ENCODE data around the gene ALDH4A1.

Gene ALDH4A1

GRCh38 chr1:18891426-18891780 is 11.0 kb downstream of the ALDH4A1 start:
- in situ Hi-C loops (cut with MboI; ENCODE audit: low pct_unique_long_range_greater_than_20kb, low sequenced_read_pairs, unreplicated experiment), result no loop called here
- no peak for DNase-seq (ENCODE audit: low spot score)
- TF ChIP-seq, protein P1, sequence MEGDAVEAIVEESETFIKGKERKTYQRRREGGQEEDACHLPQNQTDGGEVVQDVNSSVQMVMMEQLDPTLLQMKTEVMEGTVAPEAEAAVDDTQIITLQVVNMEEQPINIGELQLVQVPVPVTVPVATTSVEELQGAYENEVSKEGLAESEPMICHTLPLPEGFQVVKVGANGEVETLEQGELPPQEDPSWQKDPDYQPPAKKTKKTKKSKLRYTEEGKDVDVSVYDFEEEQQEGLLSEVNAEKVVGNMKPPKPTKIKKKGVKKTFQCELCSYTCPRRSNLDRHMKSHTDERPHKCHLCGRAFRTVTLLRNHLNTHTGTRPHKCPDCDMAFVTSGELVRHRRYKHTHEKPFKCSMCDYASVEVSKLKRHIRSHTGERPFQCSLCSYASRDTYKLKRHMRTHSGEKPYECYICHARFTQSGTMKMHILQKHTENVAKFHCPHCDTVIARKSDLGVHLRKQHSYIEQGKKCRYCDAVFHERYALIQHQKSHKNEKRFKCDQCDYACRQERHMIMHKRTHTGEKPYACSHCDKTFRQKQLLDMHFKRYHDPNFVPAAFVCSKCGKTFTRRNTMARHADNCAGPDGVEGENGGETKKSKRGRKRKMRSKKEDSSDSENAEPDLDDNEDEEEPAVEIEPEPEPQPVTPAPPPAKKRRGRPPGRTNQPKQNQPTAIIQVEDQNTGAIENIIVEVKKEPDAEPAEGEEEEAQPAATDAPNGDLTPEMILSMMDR (IDR thresholded peaks at IDR 0.05; ENCODE audit: extremely low read depth, insufficient read depth, missing control alignments), result no peak

GRCh38 chr1:18890706-18891425 is 11.5 kb downstream of the ALDH4A1 start:
- TF ChIP-seq, protein P1 (IDR thresholded peaks at IDR 0.05; ENCODE audit: extremely low read depth, insufficient read depth, missing control alignments), result no peak
- DNase-seq (ENCODE audit: low spot score), result no peak
- in situ Hi-C loops (cut with MboI; ENCODE audit: low pct_unique_long_range_greater_than_20kb, low sequenced_read_pairs, unreplicated experiment), result no loop called here

GRCh38 chr1:18886003-18886335 is 16.4 kb downstream of the ALDH4A1 start:
- in situ Hi-C loops (cut with MboI; ENCODE audit: low pct_unique_long_range_greater_than_20kb, low sequenced_read_pairs, unreplicated experiment), result no loop called here
- TF ChIP-seq, protein P1 (IDR thresholded peaks at IDR 0.05; ENCODE audit: extremely low read depth, insufficient read depth, missing control alignments), result no peak
- no peak for DNase-seq (ENCODE audit: low spot score)

DNA sequence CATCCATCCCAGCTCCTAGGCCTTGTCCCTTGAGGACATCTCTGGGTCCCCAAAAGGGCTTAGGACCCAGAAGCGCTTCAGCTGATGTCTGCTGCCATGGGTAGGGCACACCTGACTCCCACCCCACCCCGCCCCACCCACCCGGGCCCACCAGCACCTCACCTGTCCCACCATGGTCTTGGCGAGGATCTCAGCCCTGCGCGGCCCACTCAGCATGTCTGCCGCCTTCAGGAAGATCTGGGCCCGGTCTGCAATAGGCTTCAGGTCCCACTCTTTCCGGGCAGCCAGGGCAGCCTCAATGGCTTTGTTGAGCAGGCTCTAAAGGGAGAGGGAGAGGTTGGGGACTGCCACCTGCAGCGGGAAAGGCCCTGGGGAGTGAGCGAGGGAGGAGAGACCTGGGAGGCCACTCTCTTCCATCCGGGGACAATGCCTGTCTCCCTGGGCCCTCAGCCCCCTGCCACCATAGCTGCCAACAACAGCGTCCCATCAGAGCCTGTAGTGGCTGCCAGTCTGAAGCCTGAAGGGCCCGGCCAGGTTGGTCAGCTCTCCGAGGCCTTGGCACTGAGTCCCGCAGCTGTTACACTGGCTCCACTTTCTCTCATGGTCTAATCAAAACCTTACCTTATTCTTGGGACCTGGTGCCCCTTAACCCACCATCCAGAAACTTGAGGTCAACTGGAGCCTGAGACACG is 16.9 kb downstream of the ALDH4A1 start:
- TF ChIP-seq, protein P1 (IDR thresholded peaks at IDR 0.05; ENCODE audit: extremely low read depth, insufficient read depth, missing control alignments), result no peak
- DNase-seq (ENCODE audit: low spot score), result no peak
- in situ Hi-C loops (cut with MboI; ENCODE audit: low pct_unique_long_range_greater_than_20kb, low sequenced_read_pairs, unreplicated experiment), result no loop called here

DNA sequence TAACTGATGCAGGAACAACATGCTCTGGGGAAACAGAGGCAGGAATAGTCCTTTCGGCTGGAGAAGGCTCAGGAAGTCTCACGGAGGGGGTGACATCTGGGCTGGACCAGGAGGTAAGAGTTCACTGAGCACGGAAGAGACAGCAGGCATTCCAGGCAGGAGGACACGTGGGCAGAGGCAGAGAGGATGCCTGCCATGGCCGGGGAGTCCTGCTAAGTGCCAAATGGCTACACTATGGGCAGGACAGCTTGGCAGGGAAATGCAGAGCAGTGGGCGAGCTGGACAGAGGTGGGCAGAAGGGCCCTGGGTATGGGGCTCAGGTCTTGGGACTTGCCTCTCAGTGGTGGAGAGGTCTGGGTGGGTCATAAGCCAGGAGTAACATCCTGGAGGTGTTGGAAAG is 17.6 kb downstream of the ALDH4A1 start:
- in situ Hi-C loops (cut with MboI; ENCODE audit: low pct_unique_long_range_greater_than_20kb, low sequenced_read_pairs, unreplicated experiment), result no loop called here
- no peak for DNase-seq (ENCODE audit: low spot score)
- TF ChIP-seq, protein P1 (IDR thresholded peaks at IDR 0.05; ENCODE audit: extremely low read depth, insufficient read depth, missing control alignments), result no peak

- in situ Hi-C loops (cut with MboI; ENCODE audit: low pct_unique_long_range_greater_than_20kb, low sequenced_read_pairs, unreplicated experiment), result no loop called here
- TF ChIP-seq, protein P1 (IDR thresholded peaks at IDR 0.05; ENCODE audit: extremely low read depth, insufficient read depth, missing control alignments), result no peak
- DNase-seq (ENCODE audit: low spot score), result no peak
Observed at GRCh38 chr1:18884419-18884717, 18.0 kb downstream of the ALDH4A1 start.
